GM23338 (cell line): Measurements from ENCODE around the gene CTTN. TPM values are rescaled to one million over a fixed set of nuclear protein-coding genes. Genes with fewer than 3 reads are reported as not detected.

Experiments used
- ATAC-seq: fragments of 200-7000 bp; cut with Tn5 transposase; 3 replicates; pipeline ENCODE4 v1.9.1; 2020
- DNase-seq: peaks from one replicate; pipeline ENCODE4 v3.0.0-alpha.2; 2015; ENCODE audit warnings: low spot score
- H2AFZ ChIP-seq: fragments of 200-600 bp; sonication (generic); 2 replicates; pipeline ENCODE4 v1.8.0; 2016; ENCODE audit warnings: antibody characterized with exemption, mild to moderate bottlenecking, moderate library complexity
- H3F3A ChIP-seq: fragments of 200-600 bp; sonication (generic); replicated peaks from 2 replicates; pipeline ENCODE4 v1.8.0; 2017; ENCODE audit warnings: antibody characterized with exemption, mixed run types, low read depth
- H3K27ac ChIP-seq: fragments of 200-600 bp; sonication (generic); 2 replicates; pipeline ENCODE4 v1.6.1; 2016; ENCODE audit warnings: low read depth
- H3K27me3 ChIP-seq: fragments of 200-600 bp; sonication (generic); 2 replicates; pipeline ENCODE4 v1.8.0; 2016; ENCODE audit warnings: mild to moderate bottlenecking, mixed run types, moderate library complexity; ENCODE audit not compliant: insufficient read depth
- H3K36me3 ChIP-seq: fragments of 200-600 bp; sonication (generic); 2 replicates; pipeline ENCODE4 v1.8.0; 2016; ENCODE audit warnings: mild to moderate bottlenecking; ENCODE audit not compliant: insufficient read depth
- H3K4me1 ChIP-seq: fragments of 200-600 bp; sonication (generic); 2 replicates; pipeline ENCODE4 v1.8.0; 2016; ENCODE audit warnings: mild to moderate bottlenecking, moderate library complexity; ENCODE audit not compliant: insufficient read depth
- H3K4me2 ChIP-seq: fragments of 200-600 bp; sonication (generic); 2 replicates; pipeline ENCODE4 v1.7.1; 2017; ENCODE audit warnings: mixed run types
- H3K4me3 ChIP-seq: fragments of 200-600 bp; sonication (generic); 2 replicates; pipeline ENCODE4 v1.6.1; 2016; ENCODE audit warnings: mixed run types
- H3K79me2 ChIP-seq: fragments of 200-600 bp; sonication (generic); replicated peaks from 2 replicates; pipeline ENCODE4 v1.8.0; 2017; ENCODE audit warnings: mild to moderate bottlenecking; ENCODE audit not compliant: insufficient read depth
- H3K9me2 ChIP-seq: fragments of 200-600 bp; sonication (generic); 2 replicates; pipeline ENCODE4 v1.8.0; 2017; ENCODE audit not compliant: insufficient read depth
- H4K20me1 ChIP-seq: fragments of 200-600 bp; sonication (generic); replicated peaks from 2 replicates; pipeline ENCODE4 v1.8.0; 2017; ENCODE audit warnings: mild to moderate bottlenecking; ENCODE audit not compliant: insufficient read depth
- H3K27ac Mint-ChIP-seq: 2 replicates; pipeline ENCODE4 v1.8.0; 2020; ENCODE audit warnings: inconsistent platforms, mild to moderate bottlenecking, moderate library complexity, mixed read lengths
- H3K27me3 Mint-ChIP-seq: 3 replicates; pipeline ENCODE4 v1.8.0; 2022; ENCODE audit warnings: low read depth, mild to moderate bottlenecking, moderate library complexity, mixed read lengths, inconsistent platforms; ENCODE audit not compliant: insufficient read depth, poor library complexity
- H3K36me3 Mint-ChIP-seq: 3 replicates; pipeline ENCODE4 v1.8.0; 2021; ENCODE audit warnings: low read depth, mild to moderate bottlenecking, inconsistent platforms, moderate library complexity, mixed read lengths
- H3K4me1 Mint-ChIP-seq: 3 replicates; pipeline ENCODE4 v1.8.0; 2020; ENCODE audit warnings: mild to moderate bottlenecking, inconsistent platforms, mixed read lengths
- H3K4me3 Mint-ChIP-seq: 3 replicates; pipeline ENCODE4 v1.8.0; 2021; ENCODE audit warnings: moderate library complexity, mild to moderate bottlenecking, inconsistent platforms, mixed read lengths
- H3K9me3 Mint-ChIP-seq: 3 replicates; pipeline ENCODE4 v1.8.0; 2020; ENCODE audit warnings: moderate library complexity, mild to moderate bottlenecking, inconsistent platforms, mixed read lengths
- CREB1 ChIP-seq: fragments of 250-450 bp; sonication (Bioruptor Pico); IDR thresholded peaks from 2 replicates; pipeline ENCODE4 v1.5.0; 2020; ENCODE audit warnings: low read depth, mild to moderate bottlenecking, moderate library complexity
- EZH2 ChIP-seq: fragments of 200-600 bp; sonication (generic); IDR thresholded peaks from one replicate; pipeline ENCODE4 v1.8.0; 2017; ENCODE audit warnings: antibody characterized with exemption, mild to moderate bottlenecking, low read depth; ENCODE audit not compliant: unreplicated experiment
- EZH2phosphoT487 ChIP-seq: fragments of 200-600 bp; sonication (generic); IDR thresholded peaks from one replicate; pipeline ENCODE4 v1.8.1; 2018; ENCODE audit warnings: antibody characterized with exemption; ENCODE audit not compliant: unreplicated experiment
- JUNB ChIP-seq: IDR thresholded peaks from one replicate; pipeline ENCODE4 v1.6.1; 2016; ENCODE audit warnings: antibody characterized with exemption; ENCODE audit not compliant: unreplicated experiment
- POLR2AphosphoS5 ChIP-seq: IDR thresholded peaks from 2 replicates; pipeline ENCODE4 v1.6.1; 2016; ENCODE audit warnings: antibody characterized with exemption, low read depth
- STAT1 ChIP-seq: IDR thresholded peaks from one replicate; pipeline ENCODE4 v1.6.1; 2016; ENCODE audit warnings: antibody characterized with exemption; ENCODE audit not compliant: unreplicated experiment
- polyA plus RNA-seq: library from polyadenylated mRNA; unstranded; fragments of >200 nt; fragmentation: Nextera tagmentation; extraction: Ambion mirVana; gene quantifications from 2 replicates; pipeline ENCODE4 v1.2.1, GENCODE V29; 2016
- total RNA-seq: library from RNA; depleted of rRNA; stranded (reverse); fragments of >200 nt; shearing (Covaris generic); gene quantifications from 2 replicates; pipeline ENCODE4 v1.2.3, GENCODE V29; 2014
- TF ChIP-seq, protein P1 (sequence below): IDR thresholded peaks from one replicate; pipeline ENCODE4 v1.6.1; 2018; ENCODE audit warnings: antibody characterized with exemption; ENCODE audit not compliant: unreplicated experiment
- TF ChIP-seq, protein P2 (sequence below), 2 experiments: fragments of 200-600 bp in 1 of 2; sonication (generic) in 1 of 2; conservative IDR thresholded peaks; 2 replicates each; pipeline versions ENCODE4 v1.5.1 to v1.6.1; 2016 to 2017; ENCODE audit warnings: antibody characterized with exemption in 2 of 2, low read depth in 2 of 2, mild to moderate bottlenecking in 2 of 2, moderate library complexity in 1 of 2

CTTN gene
- total and polyA plus RNA-seq, 2 experiments from 2014 or later: 163 to 343 TPM

DNA sequence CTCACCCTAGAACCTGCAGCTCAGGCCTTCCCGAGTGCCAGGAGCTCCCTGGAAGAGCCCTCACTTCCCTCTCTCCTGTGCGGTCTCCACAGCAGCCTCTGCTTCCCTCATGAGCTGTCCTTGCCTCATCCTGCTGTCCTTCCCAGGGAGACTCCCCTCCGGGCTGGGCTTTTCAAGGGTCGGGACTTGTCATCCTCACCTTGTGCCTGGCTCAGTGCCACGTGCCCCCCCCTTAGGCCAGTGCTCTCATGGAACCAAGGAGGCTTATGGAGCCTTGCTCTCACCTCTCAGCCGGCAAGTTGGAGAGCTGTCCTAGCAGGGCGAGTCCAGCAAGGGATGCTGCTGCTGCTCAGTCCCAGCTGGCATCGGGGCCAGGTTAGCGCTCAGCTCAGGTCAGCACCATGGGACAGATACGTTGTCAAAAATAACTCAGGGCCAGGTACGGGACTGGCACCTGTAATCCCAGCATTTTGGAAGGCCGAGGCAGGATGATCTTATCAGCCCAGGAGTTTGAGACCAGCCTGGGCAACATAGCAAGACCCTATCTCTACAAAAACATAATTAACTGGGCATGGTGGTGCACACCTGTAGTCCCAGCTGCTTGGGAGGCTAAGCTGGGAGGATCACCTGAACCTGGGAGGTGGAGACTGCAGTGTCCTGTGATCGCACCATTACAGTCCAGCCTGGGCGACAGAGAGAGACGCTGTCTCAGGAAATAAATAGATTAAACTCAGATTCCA is 13.6 kb downstream of the CTTN start:
- H3K79me2 ChIP-seq: peaks cover 5% of the 10 kb centered on the region
- Mint-ChIP-seq H3K36me3 (peaks cover 91% of the 10 kb centered on the region), H3K9me3 (no peaks in the 10 kb centered on the region), H3K4me3 (no peak overlapping the region), H3K27me3 (peaks cover 10% of the 10 kb centered on the region), H3K4me1 (no peaks in the 10 kb centered on the region), H3K27ac (no peak overlapping the region)
- no peaks in the 10 kb centered on the region for H3K4me1 ChIP-seq
- H3K4me3 ChIP-seq: no peak overlapping the region
- peaks cover 10% of the 10 kb centered on the region for H4K20me1 ChIP-seq
- H2AFZ ChIP-seq: no peak overlapping the region
- DNase-seq: no peak
- no peaks in the 10 kb centered on the region for H3K27me3 ChIP-seq
- H3K4me2 ChIP-seq: no peak overlapping the region
- peaks cover 70% of the 10 kb centered on the region for H3K36me3 ChIP-seq
- no peak for ATAC-seq
- H3K9me2 ChIP-seq: no peaks in the 10 kb centered on the region
- no peak overlapping the region for H3K27ac ChIP-seq
- 0 out of 2 replicates have a peak, but pooled peaks cover 7% of the 10 kb centered on the region for H3F3A ChIP-seq
- no peak for TF ChIP-seq STAT1

DNA sequence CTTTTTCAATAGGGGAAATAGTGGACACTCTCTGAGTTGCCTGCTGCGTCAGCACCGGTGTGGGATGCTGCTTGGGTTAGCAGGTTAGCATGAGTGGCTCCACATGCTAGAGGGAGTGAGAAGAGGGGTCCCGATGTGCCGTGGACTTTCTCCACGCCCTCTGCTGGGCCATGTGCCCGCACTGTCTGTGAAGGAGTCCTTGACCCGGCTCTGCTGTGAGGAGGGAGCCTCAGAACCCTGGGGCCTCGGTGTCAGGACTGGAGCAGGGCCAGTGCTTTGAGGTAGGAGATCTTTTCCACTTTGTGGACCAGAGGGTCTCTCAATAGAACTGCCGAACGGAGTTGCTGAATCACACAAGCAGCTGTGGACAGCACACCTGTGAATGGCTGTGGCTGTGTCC is 14.8 kb downstream of the CTTN start:
- Mint-ChIP-seq H3K9me3 (no peaks in the 10 kb centered on the region), H3K27ac (no peak overlapping the region), H3K27me3 (peaks cover 10% of the 10 kb centered on the region), H3K4me1 (no peaks in the 10 kb centered on the region), H3K4me3 (no peak overlapping the region), H3K36me3 (peaks cover 90% of the 10 kb centered on the region)
- Histone ChIP-seq H3K4me3 (no peak overlapping the region), H3K4me2 (no peak overlapping the region), H3K9me2 (no peaks in the 10 kb centered on the region), H4K20me1 (peaks cover 10% of the 10 kb centered on the region), H3F3A (0 out of 2 replicates have a peak, but pooled peaks cover 7% of the 10 kb centered on the region), H3K36me3 (peaks cover 69% of the 10 kb centered on the region), H2AFZ (no peak overlapping the region), H3K27me3 (no peaks in the 10 kb centered on the region), H3K79me2 (no peaks in the 10 kb centered on the region), H3K4me1 (no peaks in the 10 kb centered on the region), H3K27ac (no peak overlapping the region)
- DNase-seq (no peak), ATAC-seq (no peak)
- TF ChIP-seq JUNB: no peak
- TF ChIP-seq CREB1 (CRISPR knock-in tag): no peak
- TF ChIP-seq EZH2phosphoT487: no peak
- TF ChIP-seq POLR2AphosphoS5: no peak
- TF ChIP-seq, protein P1, sequence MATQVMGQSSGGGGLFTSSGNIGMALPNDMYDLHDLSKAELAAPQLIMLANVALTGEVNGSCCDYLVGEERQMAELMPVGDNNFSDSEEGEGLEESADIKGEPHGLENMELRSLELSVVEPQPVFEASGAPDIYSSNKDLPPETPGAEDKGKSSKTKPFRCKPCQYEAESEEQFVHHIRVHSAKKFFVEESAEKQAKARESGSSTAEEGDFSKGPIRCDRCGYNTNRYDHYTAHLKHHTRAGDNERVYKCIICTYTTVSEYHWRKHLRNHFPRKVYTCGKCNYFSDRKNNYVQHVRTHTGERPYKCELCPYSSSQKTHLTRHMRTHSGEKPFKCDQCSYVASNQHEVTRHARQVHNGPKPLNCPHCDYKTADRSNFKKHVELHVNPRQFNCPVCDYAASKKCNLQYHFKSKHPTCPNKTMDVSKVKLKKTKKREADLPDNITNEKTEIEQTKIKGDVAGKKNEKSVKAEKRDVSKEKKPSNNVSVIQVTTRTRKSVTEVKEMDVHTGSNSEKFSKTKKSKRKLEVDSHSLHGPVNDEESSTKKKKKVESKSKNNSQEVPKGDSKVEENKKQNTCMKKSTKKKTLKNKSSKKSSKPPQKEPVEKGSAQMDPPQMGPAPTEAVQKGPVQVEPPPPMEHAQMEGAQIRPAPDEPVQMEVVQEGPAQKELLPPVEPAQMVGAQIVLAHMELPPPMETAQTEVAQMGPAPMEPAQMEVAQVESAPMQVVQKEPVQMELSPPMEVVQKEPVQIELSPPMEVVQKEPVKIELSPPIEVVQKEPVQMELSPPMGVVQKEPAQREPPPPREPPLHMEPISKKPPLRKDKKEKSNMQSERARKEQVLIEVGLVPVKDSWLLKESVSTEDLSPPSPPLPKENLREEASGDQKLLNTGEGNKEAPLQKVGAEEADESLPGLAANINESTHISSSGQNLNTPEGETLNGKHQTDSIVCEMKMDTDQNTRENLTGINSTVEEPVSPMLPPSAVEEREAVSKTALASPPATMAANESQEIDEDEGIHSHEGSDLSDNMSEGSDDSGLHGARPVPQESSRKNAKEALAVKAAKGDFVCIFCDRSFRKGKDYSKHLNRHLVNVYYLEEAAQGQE: no peak
- TF ChIP-seq, protein P2, sequence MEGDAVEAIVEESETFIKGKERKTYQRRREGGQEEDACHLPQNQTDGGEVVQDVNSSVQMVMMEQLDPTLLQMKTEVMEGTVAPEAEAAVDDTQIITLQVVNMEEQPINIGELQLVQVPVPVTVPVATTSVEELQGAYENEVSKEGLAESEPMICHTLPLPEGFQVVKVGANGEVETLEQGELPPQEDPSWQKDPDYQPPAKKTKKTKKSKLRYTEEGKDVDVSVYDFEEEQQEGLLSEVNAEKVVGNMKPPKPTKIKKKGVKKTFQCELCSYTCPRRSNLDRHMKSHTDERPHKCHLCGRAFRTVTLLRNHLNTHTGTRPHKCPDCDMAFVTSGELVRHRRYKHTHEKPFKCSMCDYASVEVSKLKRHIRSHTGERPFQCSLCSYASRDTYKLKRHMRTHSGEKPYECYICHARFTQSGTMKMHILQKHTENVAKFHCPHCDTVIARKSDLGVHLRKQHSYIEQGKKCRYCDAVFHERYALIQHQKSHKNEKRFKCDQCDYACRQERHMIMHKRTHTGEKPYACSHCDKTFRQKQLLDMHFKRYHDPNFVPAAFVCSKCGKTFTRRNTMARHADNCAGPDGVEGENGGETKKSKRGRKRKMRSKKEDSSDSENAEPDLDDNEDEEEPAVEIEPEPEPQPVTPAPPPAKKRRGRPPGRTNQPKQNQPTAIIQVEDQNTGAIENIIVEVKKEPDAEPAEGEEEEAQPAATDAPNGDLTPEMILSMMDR (conservative IDR thresholded peaks at IDR 0.05; ENCODE audit: low read depth in 2 of 2): no peak
- TF ChIP-seq EZH2: no peak
